HepG2 (cell line): ENCODE measurements around the gene PGS1. TPM values are rescaled to one million over a fixed set of nuclear protein-coding genes. Genes with fewer than 3 reads are reported as not detected.

ENCODE experiments used
- FOXP1 ChIP-seq, 2 experiments: fragments of 450-650 bp in 1 of 2; IDR thresholded peaks; 2 replicates each; pipeline ENCODE4 v1.6.1; 2017 to 2018; ENCODE audit warnings: antibody characterized with exemption in 1 of 2
- HES4 ChIP-seq: sonication (generic); formaldehyde crosslinking; IDR thresholded peaks from 2 replicates; pipeline ENCODE4 v1.9.0; 2021; ENCODE audit warnings: mild to moderate bottlenecking, missing genetic modification reagents, borderline replicate concordance
- KAT8 ChIP-seq: IDR thresholded peaks from 2 replicates; pipeline ENCODE4 v1.6.1; 2016; ENCODE audit warnings: missing genetic modification reagents, missing compliant biosample characterization
- KDM1A ChIP-seq: IDR thresholded peaks from 2 replicates; pipeline ENCODE4 v1.6.1; 2016; ENCODE audit warnings: missing compliant biosample characterization
- MAFK ChIP-seq, 2 experiments: IDR thresholded peaks in 1 of 2; conservative IDR thresholded peaks in 1 of 2; 2 replicates each; pipeline ENCODE4 v1.6.1; 2011; ENCODE audit warnings: improper control_type of control experiment in 2 of 2, low read length in 2 of 2
- MEF2D ChIP-seq: sonication (generic); formaldehyde crosslinking; IDR thresholded peaks from 2 replicates; pipeline ENCODE4 v1.5.1; 2020; ENCODE audit warnings: mild to moderate bottlenecking, missing genetic modification reagents
- NFE2L2 ChIP-seq: fragments of 150-350 bp; IDR thresholded peaks from 2 replicates; pipeline ENCODE4 v1.6.1; 2014; ENCODE audit warnings: low read length
- REL ChIP-seq: sonication (generic); formaldehyde crosslinking; conservative IDR thresholded peaks from 2 replicates; pipeline ENCODE4 v1.8.0; 2022; ENCODE audit warnings: mild to moderate bottlenecking, missing genetic modification reagents, moderate library complexity
- RFX3 ChIP-seq: IDR thresholded peaks from 2 replicates; pipeline ENCODE4 v1.6.1; 2016; ENCODE audit warnings: missing biosample characterization, missing genetic modification reagents
- SOX6 ChIP-seq, 2 experiments: fragments of 450-650 bp in 1 of 2; sonication (generic) in 1 of 2; formaldehyde crosslinking in 1 of 2; IDR thresholded peaks; 2 replicates each; pipeline versions ENCODE4 v1.4.0 to v1.6.1; 2017 to 2020; ENCODE audit warnings: antibody characterized with exemption in 1 of 2, mild to moderate bottlenecking in 1 of 2, missing genetic modification reagents in 1 of 2
- XRCC5 ChIP-seq: fragments of 200-400 bp; formaldehyde crosslinking; optimal IDR thresholded peaks from 2 replicates; pipeline ENCODE3; 2017; ENCODE audit warnings: mild to moderate bottlenecking, low read length
- ZNF292 ChIP-seq: sonication (generic); formaldehyde crosslinking; IDR thresholded peaks from 2 replicates; pipeline ENCODE4 v1.8.1; 2022; ENCODE audit warnings: mild to moderate bottlenecking, low read depth, missing genetic modification reagents, borderline replicate concordance
- ZNF333 ChIP-seq: sonication (generic); formaldehyde crosslinking; IDR thresholded peaks from 2 replicates; pipeline ENCODE4 v1.4.0; 2020; ENCODE audit warnings: mild to moderate bottlenecking, missing genetic modification reagents, borderline replicate concordance
- ZNF749 ChIP-seq: sonication (generic); formaldehyde crosslinking; IDR thresholded peaks from 2 replicates; pipeline ENCODE4 v1.8.0; 2022; ENCODE audit warnings: mild to moderate bottlenecking, missing genetic modification reagents, moderate library complexity, borderline replicate concordance
- polyA plus RNA-seq, 8 experiments: library from polyadenylated mRNA; depleted of rRNA in 3 of 8; stranded (reverse) in 7 of 8; unstranded in 1 of 8; fragments of >200 nt; fragmentation: Illumina TruSeq in 4 of 8; extraction: Trizol in 4 of 8; gene quantifications; 2 replicates each; pipeline versions ENCODE4 v1.2.1 to v1.2.3, GENCODE V29; 2011 to 2016; ENCODE audit warnings: low read depth in 4 of 8, missing spikeins in 1 of 8, mixed read lengths in 1 of 8; ENCODE audit not compliant: insufficient read depth in 1 of 8
- total RNA-seq, 5 experiments: library from RNA; depleted of rRNA; stranded (reverse); fragments of >200 nt; fragmentation: Illumina TruSeq; extraction: Trizol; gene quantifications; 2 replicates each; pipeline ENCODE4 v1.2.3, GENCODE V29; 2016; ENCODE audit warnings: low read depth in 1 of 5
- TF ChIP-seq, protein P1 (sequence below): sonication (generic); formaldehyde crosslinking; IDR thresholded peaks from 2 replicates; pipeline ENCODE4 v1.4.0; 2020; ENCODE audit warnings: missing genetic modification reagents
- TF ChIP-seq, protein P2 (sequence below): sonication (generic); formaldehyde crosslinking; IDR thresholded peaks from 2 replicates; pipeline ENCODE4 v1.8.0; 2022; ENCODE audit warnings: mild to moderate bottlenecking, missing genetic modification reagents
- TF ChIP-seq, protein P3 (sequence below): sonication (generic); formaldehyde crosslinking; IDR thresholded peaks from 2 replicates; pipeline ENCODE4 v1.5.0; 2020; ENCODE audit warnings: missing genetic modification reagents, mild to moderate bottlenecking, borderline replicate concordance
- TF ChIP-seq, protein P4 (sequence below): sonication (generic); formaldehyde crosslinking; IDR thresholded peaks from 2 replicates; pipeline ENCODE4 v1.9.0; 2021; ENCODE audit warnings: mild to moderate bottlenecking, missing genetic modification reagents

The PGS1 gene
- total and polyA plus RNA-seq, 2 of the 13 experiments (the other 11 are each of a cell fraction or from before 2014, with no cell fraction given) = 25.9 to 31.5 TPM

DNA sequence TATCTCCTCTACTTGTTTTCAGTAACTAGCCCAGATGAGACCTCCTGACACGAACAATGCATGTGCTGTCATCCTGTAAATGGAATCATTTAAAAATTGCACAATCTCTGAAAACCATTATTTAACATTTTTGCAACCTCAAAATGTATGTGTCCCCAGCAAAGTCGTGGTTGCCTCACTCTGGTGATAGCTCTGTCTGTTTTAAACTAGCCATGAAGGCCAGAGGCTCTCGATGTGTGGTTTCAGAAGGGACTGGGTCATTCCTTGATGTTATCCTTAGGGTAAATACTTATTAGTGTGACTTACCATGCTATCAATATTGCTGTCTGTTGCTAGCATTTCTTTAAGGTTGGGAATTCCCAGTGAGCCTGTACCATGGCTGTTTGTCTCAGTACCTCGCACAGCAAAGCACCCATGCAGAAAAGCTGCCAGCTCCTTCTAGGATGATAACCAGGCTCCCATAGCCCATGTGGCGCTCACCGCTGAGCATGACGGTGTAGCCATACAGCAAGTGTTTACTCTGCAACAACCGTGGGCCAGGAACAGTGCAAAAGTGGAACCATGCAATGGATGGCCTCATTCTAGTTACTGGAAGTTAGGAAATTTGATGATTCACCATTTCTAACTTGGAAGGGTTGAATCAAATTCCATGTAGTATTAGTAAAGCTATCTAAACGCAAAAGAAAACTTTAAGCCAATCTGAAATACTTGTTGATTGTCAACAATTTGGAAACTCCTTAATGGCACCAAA is 2.9 kb upstream of the PGS1 start (continued):
- TF ChIP-seq MAFK (conservative IDR thresholded peaks at IDR 0.05 in 1 of 2, IDR thresholded peaks at IDR 0.05 in 1 of 2; ENCODE audit: low read length in 2 of 2) (peak; percentile 85 to 95), XRCC5 (peak; percentile 31), ZNF749 (CRISPR knock-in tag) (peak; percentile 63; the same call in 1 of the 2 replicates), KAT8 (CRISPR knock-in tag) (peak; percentile 15), ZNF292 (CRISPR knock-in tag) (peak; percentile 47; the same call in 1 of the 2 replicates), ZNF333 (no peak), HES4 (CRISPR knock-in tag) (no peak), REL (CRISPR knock-in tag) (no peak), RFX3 (no peak), NFE2L2 (0 out of 2 replicates have a peak, but pooled peaks have one; percentile 38), FOXP1 (IDR thresholded peaks at IDR 0.05) (peak; percentile 29; the same call in 1 of the 2 replicates), FOXP1 (CRISPR knock-in tag; IDR thresholded peaks at IDR 0.05) (peak; percentile 76), SOX6 (IDR thresholded peaks at IDR 0.05) (no peak), SOX6 (CRISPR knock-in tag; IDR thresholded peaks at IDR 0.05) (peak; percentile 90), MEF2D (CRISPR knock-in tag) (peak; percentile 35; the same call in 1 of the 2 replicates), KDM1A (CRISPR knock-in tag) (peak; percentile 47; the same call in 1 of the 2 replicates)
- TF ChIP-seq, protein P1, sequence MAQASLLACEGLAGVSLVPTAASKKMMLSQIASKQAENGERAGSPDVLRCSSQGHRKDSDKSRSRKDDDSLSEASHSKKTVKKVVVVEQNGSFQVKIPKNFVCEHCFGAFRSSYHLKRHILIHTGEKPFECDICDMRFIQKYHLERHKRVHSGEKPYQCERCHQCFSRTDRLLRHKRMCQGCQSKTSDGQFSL = no peak
- TF ChIP-seq, protein P2, sequence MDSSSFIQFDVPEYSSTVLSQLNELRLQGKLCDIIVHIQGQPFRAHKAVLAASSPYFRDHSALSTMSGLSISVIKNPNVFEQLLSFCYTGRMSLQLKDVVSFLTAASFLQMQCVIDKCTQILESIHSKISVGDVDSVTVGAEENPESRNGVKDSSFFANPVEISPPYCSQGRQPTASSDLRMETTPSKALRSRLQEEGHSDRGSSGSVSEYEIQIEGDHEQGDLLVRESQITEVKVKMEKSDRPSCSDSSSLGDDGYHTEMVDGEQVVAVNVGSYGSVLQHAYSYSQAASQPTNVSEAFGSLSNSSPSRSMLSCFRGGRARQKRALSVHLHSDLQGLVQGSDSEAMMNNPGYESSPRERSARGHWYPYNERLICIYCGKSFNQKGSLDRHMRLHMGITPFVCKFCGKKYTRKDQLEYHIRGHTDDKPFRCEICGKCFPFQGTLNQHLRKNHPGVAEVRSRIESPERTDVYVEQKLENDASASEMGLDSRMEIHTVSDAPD = 0 out of 2 replicates have a peak, but pooled peaks have one; percentile 26
- TF ChIP-seq, protein P3, sequence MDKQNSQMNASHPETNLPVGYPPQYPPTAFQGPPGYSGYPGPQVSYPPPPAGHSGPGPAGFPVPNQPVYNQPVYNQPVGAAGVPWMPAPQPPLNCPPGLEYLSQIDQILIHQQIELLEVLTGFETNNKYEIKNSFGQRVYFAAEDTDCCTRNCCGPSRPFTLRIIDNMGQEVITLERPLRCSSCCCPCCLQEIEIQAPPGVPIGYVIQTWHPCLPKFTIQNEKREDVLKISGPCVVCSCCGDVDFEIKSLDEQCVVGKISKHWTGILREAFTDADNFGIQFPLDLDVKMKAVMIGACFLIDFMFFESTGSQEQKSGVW (CRISPR knock-in tag) = no peak
- TF ChIP-seq, protein P4, sequence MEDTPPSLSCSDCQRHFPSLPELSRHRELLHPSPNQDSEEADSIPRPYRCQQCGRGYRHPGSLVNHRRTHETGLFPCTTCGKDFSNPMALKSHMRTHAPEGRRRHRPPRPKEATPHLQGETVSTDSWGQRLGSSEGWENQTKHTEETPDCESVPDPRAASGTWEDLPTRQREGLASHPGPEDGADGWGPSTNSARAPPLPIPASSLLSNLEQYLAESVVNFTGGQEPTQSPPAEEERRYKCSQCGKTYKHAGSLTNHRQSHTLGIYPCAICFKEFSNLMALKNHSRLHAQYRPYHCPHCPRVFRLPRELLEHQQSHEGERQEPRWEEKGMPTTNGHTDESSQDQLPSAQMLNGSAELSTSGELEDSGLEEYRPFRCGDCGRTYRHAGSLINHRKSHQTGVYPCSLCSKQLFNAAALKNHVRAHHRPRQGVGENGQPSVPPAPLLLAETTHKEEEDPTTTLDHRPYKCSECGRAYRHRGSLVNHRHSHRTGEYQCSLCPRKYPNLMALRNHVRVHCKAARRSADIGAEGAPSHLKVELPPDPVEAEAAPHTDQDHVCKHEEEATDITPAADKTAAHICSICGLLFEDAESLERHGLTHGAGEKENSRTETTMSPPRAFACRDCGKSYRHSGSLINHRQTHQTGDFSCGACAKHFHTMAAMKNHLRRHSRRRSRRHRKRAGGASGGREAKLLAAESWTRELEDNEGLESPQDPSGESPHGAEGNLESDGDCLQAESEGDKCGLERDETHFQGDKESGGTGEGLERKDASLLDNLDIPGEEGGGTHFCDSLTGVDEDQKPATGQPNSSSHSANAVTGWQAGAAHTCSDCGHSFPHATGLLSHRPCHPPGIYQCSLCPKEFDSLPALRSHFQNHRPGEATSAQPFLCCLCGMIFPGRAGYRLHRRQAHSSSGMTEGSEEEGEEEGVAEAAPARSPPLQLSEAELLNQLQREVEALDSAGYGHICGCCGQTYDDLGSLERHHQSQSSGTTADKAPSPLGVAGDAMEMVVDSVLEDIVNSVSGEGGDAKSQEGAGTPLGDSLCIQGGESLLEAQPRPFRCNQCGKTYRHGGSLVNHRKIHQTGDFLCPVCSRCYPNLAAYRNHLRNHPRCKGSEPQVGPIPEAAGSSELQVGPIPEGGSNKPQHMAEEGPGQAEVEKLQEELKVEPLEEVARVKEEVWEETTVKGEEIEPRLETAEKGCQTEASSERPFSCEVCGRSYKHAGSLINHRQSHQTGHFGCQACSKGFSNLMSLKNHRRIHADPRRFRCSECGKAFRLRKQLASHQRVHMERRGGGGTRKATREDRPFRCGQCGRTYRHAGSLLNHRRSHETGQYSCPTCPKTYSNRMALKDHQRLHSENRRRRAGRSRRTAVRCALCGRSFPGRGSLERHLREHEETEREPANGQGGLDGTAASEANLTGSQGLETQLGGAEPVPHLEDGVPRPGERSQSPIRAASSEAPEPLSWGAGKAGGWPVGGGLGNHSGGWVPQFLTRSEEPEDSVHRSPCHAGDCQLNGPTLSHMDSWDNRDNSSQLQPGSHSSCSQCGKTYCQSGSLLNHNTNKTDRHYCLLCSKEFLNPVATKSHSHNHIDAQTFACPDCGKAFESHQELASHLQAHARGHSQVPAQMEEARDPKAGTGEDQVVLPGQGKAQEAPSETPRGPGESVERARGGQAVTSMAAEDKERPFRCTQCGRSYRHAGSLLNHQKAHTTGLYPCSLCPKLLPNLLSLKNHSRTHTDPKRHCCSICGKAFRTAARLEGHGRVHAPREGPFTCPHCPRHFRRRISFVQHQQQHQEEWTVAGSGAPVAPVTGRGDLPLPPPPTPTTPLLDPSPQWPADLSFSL (CRISPR knock-in tag) = peak; percentile 57; the same call in 1 of the 2 replicates
